DMS79 treated with DMSO at 0.1 percent for 48 hours (cell line): ENCODE measurements around the gene IKZF3.
"Not testable (repeated sequence)": the region's sequence is repeated elsewhere in the genome, so short reads cannot be mapped to it uniquely, and the experiment has no call there.

Experiments
- DNase-seq: peaks from one replicate; lab custom pipeline; 2025; lab: John Stamatoyannopoulos, UW

IKZF3 gene

GRCh38 chr17:39754958-39755553, 109.1 kb downstream of the IKZF3 start:
- DNase-seq: no peak

GRCh38 chr17:39754161-39754957, 109.8 kb downstream of the IKZF3 start:
- peak; percentile 86 for DNase-seq

- peak; percentile 36 for DNase-seq
Observed at GRCh38 chr17:39753514-39754160, 110.5 kb downstream of the IKZF3 start.

- no peak for DNase-seq
Observed at GRCh38 chr17:39752241-39752881, 111.8 kb downstream of the IKZF3 start.

DNA sequence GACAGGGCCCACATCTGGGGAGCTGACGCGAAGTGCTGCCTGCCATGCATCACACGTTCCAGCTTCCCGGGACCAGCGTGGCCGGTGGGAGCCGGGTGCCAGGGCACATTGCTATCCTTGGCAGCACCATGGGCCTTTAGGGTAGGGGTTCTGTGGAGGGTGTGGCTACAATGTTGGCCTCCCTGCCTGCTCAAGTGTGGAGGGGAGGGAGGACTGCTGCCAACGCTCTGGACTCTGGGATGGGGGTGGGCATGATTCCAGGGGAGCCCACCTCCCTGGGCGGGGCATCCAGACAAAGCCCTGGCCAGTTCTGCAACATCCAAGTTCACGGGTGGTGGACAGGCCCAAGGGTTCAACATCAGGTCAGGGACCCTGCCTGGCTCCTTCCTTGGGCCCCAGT, 112.5 kb downstream of the IKZF3 start:
- DNase-seq: no peak

DNA sequence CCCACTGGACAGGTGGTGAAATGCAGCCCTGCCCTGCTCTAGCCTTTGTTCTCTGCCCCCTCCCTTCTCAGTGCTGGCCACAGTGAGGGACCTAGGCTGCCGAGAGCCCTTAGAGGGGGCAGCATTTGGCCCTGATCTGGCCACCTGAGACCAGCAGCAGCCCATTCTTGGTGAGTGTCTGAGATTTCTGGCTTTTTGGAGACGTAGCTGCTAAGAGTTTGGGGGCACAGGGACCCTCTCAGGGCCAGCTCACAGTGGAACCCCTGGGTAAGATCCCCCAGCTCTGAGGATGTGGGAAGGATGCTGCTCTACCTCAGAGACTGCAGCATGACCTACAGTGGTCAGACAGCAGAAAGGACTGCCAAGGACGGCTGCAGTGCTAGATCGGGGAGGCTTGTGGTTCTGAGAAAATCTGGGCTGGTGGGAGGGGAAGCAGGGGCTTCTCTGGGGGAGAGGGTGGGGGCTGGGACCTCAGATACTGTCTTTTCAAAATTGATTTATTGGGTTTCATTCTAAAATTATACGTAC, 113.0 kb downstream of the IKZF3 start:
- DNase-seq: no peak

GRCh38 chr17:39750131-39751015, 113.7 kb downstream of the IKZF3 start:
- peak; percentile 53 for DNase-seq

DNA sequence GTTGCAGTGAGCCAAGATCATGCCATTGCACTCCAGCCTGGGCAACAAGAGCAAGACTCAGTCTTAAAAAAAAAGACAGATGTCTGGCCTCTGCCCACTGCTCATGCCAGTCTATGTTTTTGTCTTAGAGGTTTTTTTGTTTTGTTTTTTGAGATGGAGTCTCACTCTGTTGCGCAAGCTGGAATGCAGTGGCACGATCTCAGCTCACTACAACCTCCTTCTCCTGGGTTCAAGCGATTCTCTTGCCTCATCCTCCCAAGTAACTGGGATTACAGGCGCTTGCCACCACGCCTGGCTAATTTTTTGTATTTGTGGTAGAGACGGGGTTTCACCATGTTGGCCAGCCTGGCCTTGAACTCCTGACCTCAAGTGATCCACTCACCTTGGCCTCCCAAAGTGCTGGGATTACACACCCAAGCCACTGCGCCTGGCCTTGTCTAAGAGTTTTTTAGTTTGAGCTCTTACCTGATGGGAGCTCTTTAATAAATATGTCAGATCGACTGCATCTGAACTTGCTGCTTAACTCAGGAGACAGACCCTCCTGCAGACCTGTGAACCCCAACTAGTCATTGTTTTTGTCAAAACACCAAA, 115.6 kb downstream of the IKZF3 start:
- DNase-seq: not testable (repeated sequence)

DNA sequence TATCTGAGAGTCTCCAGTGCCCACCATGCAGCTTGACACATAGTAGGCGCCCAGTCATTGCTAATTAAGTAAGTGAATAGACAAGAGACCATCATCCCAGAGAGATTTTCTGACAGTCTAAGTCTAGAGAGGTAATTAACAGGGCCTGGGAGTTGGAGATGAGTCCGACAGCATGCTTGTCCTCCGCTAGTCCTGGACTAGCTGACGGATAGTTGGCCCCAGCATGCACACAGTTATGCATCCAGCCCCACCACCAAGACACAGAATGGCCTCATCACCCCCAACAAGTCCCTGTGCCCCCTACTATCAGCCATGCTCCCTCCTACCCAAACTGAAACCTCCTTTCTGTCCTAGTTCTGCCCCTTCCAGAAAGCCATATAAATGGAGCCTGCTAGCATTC, 116.4 kb downstream of the IKZF3 start:
- DNase-seq: no peak

- no peak for DNase-seq
Observed at GRCh38 chr17:39746145-39746461, 118.0 kb downstream of the IKZF3 start.

- DNase-seq: no peak
Observed at GRCh38 chr17:39745335-39746144, 118.6 kb downstream of the IKZF3 start.

DNA sequence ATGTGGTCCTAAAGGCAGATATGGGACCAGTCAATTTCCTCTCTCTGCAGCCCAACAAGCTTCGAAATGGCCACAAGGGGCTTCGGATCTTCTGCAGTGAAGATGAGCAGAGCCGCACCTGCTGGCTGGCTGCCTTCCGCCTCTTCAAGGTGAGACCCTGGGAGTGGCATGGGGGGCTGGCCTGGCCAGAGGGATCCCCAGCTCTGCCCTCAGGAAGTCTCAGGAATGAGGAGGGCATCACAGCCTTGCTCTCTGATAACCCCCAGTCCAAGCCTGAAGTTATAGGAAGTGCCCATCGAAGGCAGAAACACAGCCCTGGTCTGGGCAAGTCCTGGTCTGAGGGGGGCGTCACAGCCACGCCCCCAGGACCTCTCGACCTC, 119.3 kb downstream of the IKZF3 start:
- DNase-seq: no peak

DNA sequence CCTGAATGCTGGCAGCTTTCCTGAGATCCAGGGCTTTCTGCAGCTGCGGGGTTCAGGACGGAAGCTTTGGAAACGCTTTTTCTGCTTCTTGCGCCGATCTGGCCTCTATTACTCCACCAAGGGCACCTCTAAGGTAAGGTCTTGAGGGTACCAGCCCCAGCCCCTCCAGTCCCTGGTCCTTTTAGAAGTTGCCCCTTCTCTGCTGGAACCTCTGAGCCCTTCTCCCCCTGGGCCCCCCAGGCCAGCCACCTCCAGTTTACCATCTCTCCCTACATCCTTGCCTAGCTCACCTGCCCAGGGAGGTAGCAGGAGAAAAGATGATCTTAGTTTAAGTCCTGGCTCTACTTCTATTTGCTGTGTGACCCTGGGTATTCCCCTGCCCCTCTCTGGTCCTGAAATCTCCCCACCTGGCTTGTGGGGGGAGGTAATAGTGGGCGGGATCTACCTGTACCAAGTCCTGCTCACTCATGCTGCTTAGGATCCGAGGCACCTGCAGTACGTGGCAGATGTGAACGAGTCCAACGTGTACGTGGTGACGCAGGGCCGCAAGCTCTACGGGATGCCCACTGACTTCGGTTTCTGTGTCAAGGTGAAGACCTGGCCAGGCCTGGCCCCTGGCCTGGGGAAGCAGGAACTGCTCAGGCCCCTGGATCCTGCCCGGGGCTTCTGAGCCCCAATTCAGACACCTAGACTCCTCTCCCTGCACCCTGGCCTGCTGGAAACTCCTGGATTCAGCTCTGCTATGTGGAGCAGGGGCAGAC, 119.9 kb downstream of the IKZF3 start:
- no peak for DNase-seq

GRCh38 chr17:39742856-39743436, 121.2 kb downstream of the IKZF3 start:
- no peak for DNase-seq

- no peak for DNase-seq
Observed at GRCh38 chr17:39742126-39742855, 121.8 kb downstream of the IKZF3 start.

DNA sequence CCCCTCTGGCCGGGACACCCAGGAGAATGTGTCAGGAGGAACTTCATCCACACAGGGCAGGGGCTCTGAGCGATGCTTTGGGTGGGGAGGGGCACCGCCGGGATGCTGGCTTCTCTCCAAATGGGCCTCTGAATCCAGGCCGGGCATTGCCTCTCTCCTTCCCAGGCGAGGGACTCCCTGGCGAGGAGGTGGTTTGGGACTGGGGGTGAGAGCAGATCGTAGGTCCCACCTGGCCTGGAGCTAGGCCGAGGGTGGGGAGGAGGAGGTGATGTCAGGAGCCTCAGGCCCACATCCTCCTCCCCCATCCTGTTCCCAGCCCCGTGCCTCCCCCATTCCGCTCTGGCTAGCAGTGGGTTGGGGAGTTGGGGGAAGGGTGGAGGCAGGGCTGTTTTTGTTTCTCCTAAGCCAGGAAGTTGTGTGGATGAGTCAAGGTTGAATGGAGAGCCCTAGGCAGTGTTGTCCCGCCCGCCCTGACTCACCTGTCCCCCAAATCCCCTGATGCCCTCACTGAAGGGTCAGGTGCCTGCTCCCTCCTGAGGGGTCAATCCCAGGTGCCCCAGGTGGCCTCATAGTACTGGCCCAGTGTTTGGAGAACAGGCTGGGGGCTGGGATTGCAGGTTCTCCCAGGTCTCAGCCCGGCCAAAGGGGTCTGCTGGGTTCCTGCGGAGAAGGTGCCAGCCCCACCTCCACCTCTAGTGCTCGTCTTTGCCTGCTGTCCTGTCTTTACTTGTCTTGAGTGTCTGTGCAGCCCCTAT, 123.6 kb downstream of the IKZF3 start:
- peak; percentile 43 for DNase-seq

- peak; percentile 14 for DNase-seq
Observed at GRCh38 chr17:39739885-39740356, 124.2 kb downstream of the IKZF3 start.
